ENCODE data around the gene WNK2. TPM values are rescaled to one million over a fixed set of nuclear protein-coding genes. Genes with fewer than 3 reads are reported as not detected.

WNK2 gene
- total and polyA plus RNA-seq, 12 donors = 1.1 to 17.6 (median 8.4) TPM

- TF ChIP-seq POLR2A (IDR thresholded peaks at IDR 0.05) = no peak
- TF ChIP-seq CTCF (IDR thresholded peaks at IDR 0.05) = no peak
- H3K9me3 ChIP-seq (replicated peaks in 1 of 3) = no peaks in the 10 kb centered on the region
Observed at GRCh38 chr9:93231716-93232115, 47.8 kb downstream of the WNK2 start.

GRCh38 chr9:93232388-93232960 lies 48.5 kb downstream of the WNK2 start:
- H3K9me3 ChIP-seq (replicated peaks in 1 of 3) = no peaks in the 10 kb centered on the region
- intact Hi-C loops (cut with DNase I) = no loop called here
- no peaks in the 10 kb centered on the region for H3K4me1 ChIP-seq (replicated peaks in 1 of 2)
- TF ChIP-seq POLR2A (IDR thresholded peaks at IDR 0.05) (no peak), CTCF (IDR thresholded peaks at IDR 0.05) (no peak)
- H3K27me3 ChIP-seq = no peaks in the 10 kb centered on the region
- WGBS, 4 donors = 85 to 91% (median 87%) methylated on average over 10 to 12 of the region's 12 CpGs
- no peaks in the 10 kb centered on the region for H3K36me3 ChIP-seq (replicated peaks in 1 of 2)
- no peak overlapping the region for H3K27ac ChIP-seq
- H3K4me3 ChIP-seq = no peak overlapping the region
- DNase-seq = no peak

More at GRCh38 chr9:93231716-93232115, 47.8 kb downstream of the WNK2 start:
- H3K4me1 ChIP-seq (replicated peaks in 1 of 2) = no peaks in the 10 kb centered on the region
- WGBS, 4 donors = 81 to 90% (median 85%) methylated on average over 4 to 10 of the region's 10 CpGs
- no peaks in the 10 kb centered on the region for H3K27me3 ChIP-seq
- no peak for DNase-seq
- H3K36me3 ChIP-seq (replicated peaks in 1 of 2) = no peaks in the 10 kb centered on the region
- intact Hi-C loops (cut with DNase I) = no loop called here
- H3K4me3 ChIP-seq = no peak overlapping the region
- H3K27ac ChIP-seq = no peak overlapping the region

GRCh38 chr9:93233033-93233432 lies 49.1 kb downstream of the WNK2 start:
- TF ChIP-seq CTCF (IDR thresholded peaks at IDR 0.05) (no peak), POLR2A (IDR thresholded peaks at IDR 0.05) (no peak)

GRCh38 chr9:93234600-93234999 lies 50.7 kb downstream of the WNK2 start:
- Histone ChIP-seq H3K9me3 (replicated peaks in 1 of 3) (no peaks in the 10 kb centered on the region), H3K36me3 (replicated peaks in 1 of 2) (no peaks in the 10 kb centered on the region), H3K4me3 (no peak overlapping the region), H3K4me1 (replicated peaks in 1 of 2) (no peaks in the 10 kb centered on the region), H3K27ac (no peak overlapping the region), H3K27me3 (no peaks in the 10 kb centered on the region)
- 70 to 92% (median 90%) methylated on average over 2 to 15 of the region's 15 CpGs for WGBS, 4 donors
- DNase-seq = no peak
- intact Hi-C loops (cut with DNase I) = no loop called here
- no peak for TF ChIP-seq POLR2A (IDR thresholded peaks at IDR 0.05)

More at GRCh38 chr9:93233033-93233432, 49.1 kb downstream of the WNK2 start:
- Histone ChIP-seq H3K4me1 (replicated peaks in 1 of 2) (no peaks in the 10 kb centered on the region), H3K4me3 (no peak overlapping the region), H3K27ac (no peak overlapping the region), H3K36me3 (replicated peaks in 1 of 2) (no peaks in the 10 kb centered on the region), H3K9me3 (replicated peaks in 1 of 3) (no peaks in the 10 kb centered on the region), H3K27me3 (no peaks in the 10 kb centered on the region)
- DNase-seq = no peak
- 64 to 81% (median 78%) methylated on average over 7 of the region's 7 CpGs for WGBS, 4 donors
- intact Hi-C loops (cut with DNase I) = no loop called here

All from adrenal gland (tissue), 12 donors.